ENCODE measurements around the gene AXL.

AXL gene

DNA sequence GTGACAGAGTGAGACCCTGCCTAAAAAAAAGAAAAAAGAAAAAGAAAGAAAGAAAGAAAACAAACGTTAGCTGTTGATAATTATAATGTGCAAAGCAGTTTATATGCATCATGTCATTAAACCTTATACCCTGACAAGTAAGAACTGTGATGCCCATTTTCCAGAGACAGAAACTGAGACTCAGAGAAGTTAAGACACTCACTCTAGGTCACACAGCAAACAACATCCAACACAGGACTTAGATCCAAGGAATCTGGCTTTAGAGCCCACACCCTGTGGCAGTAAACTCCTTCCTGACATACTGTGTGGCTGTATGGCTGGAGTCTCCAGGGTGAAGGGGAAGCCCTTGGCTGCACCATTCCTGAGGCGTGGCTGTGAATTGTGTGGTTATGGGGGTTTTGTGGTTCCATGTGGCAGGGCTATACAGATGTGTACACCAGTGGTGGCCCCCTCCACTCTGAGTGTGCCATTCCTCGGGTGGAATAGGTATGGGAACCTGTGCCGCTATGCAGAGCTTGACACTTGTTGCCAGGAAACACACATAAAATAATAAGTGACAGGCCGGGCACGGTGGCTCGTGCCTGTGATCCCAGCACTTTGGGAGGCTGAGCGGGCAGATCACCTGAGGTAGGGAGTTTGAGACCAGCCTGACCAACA lies 15.6 kb downstream of the AXL start:
- DNase-seq (ENCODE audit: low read depth in 2 of 2) = no peak

- no peak for DNase-seq (ENCODE audit: low read depth in 2 of 2)
Measured at GRCh38 chr19:41235480-41235879, 16.5 kb downstream of the AXL start.

- DNase-seq (ENCODE audit: low read depth in 2 of 2) = no peak
Measured at GRCh38 chr19:41238244-41238643, 19.2 kb downstream of the AXL start.

GRCh38 chr19:41239363-41239762 lies 20.3 kb downstream of the AXL start:
- no peak for DNase-seq (ENCODE audit: low read depth in 2 of 2)

GRCh38 chr19:41239961-41240574 lies 21.0 kb downstream of the AXL start:
- DNase-seq (ENCODE audit: low read depth in 2 of 2) = no peak

DNA sequence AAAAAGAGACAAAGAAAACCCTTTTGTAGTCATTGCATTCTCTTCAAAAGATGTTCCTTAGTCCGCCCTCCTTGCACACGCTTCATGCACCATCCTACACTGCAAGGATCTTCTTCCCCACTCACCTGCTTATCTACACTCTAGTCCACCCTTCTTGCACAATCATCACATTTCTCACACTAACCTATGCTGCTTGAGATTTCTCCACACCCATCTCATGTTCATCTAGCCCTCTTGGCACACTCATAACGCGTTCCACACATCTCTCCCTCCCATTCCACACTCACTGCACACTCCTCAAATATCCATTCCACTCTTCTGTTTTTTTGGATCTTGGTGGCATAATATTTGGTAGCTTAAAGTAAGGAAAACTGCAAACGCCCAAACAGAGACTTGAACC lies 22.8 kb downstream of the AXL start:
- no peak for DNase-seq (ENCODE audit: low read depth in 2 of 2)

DNA sequence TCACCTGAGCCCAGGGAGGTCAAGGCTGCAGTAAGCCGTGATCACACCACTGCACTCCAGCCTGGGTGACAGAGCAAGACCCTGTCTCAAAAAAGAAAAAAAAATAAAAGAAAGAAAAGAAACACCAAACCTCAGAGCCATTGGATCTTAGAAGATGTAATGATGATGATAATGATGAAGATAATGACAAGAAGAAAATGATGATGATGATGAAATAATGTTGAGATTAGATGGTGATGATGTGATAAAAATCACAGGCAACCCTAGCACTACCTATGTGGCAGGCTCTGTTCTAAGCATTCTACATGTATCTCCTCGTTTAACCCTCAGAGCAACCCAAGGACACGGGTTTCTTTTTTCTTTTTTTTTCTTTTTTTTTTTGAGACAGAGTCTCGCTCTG lies 25.1 kb downstream of the AXL start:
- no peak for DNase-seq (ENCODE audit: low read depth in 2 of 2)

GRCh38 chr19:41245843-41246242 lies 26.8 kb downstream of the AXL start:
- no peak for DNase-seq (ENCODE audit: low read depth in 2 of 2)

- DNase-seq (ENCODE audit: low read depth in 2 of 2) = no peak
Measured at GRCh38 chr19:41248895-41249294, 29.9 kb downstream of the AXL start.

DNA sequence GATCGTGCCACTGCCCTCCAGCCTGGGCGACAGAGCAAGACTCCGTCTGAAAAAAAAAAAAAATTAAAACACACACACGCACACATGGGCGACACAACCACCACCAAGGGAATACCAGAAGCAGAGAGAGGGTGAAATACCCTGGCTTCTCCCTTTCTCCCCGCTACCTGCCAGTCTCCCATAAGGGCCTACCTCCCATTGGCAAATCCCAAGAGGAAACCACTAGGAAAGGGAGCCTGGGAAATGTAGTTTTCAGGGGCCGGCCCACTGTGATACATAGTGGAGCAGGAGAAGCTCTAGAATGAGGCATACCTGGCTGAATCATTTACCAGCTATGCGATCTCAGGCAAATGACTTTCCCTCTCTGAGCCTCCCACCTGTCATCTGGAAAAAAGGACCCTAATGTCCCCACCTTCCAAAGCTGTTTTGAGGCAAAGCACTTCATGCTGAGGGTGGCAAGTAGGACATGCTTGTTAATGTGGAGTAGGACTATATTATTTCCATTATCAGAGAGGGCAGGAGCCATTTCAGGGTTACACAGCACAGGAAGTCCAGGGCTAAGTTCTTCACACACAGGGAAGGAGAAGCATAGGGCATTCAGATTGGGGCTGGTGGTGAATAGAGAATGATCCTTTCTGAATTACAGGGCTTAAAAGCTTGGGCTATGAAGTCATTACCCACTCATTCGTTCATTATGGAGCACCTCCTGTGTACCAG lies 30.8 kb downstream of the AXL start:
- no peak for DNase-seq (ENCODE audit: low read depth in 2 of 2)

DNA sequence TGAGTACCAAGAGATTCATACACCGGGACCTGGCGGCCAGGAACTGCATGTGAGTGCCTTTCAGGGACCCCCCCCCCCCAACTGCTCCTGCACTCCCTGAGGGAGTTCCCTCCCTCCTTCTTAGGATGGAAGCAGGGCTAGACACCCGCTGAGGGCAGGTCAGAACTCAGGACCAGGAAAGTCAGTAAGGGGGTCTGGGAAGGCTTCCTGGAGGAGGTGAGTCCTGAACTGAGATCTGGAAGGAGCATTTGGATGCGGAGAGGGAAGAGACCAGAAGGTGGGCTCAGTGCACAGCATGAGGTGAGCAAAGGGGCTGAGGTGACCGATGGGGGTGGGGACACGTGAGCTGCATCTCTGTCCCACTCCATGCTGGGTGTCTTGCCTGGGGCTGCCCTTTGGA lies 34.6 kb downstream of the AXL start:
- DNase-seq (ENCODE audit: low read depth in 2 of 2) = no peak

GRCh38 chr19:41255171-41255570 lies 36.1 kb downstream of the AXL start:
- no peak for DNase-seq (ENCODE audit: low read depth in 2 of 2)

GRCh38 chr19:41261474-41262190 lies 42.6 kb downstream of the AXL start:
- DNase-seq (ENCODE audit: low read depth in 2 of 2) = no peak

- peak; percentile 65 to 82 for DNase-seq (ENCODE audit: low read depth in 2 of 2)
Measured at GRCh38 chr19:41263042-41263849, 44.2 kb downstream of the AXL start.

GRCh38 chr19:41263850-41264580 lies 45.0 kb downstream of the AXL start, which contains the start of gene HNRNPUL1:
Gene HNRNPUL1, plus strand, starts transcription at chr19:41264372. Its CDS starts 132 bp downstream, at chr19:41264504.
- DNase-seq (ENCODE audit: low read depth in 2 of 2) = peak; percentile 98 to 99

DNA sequence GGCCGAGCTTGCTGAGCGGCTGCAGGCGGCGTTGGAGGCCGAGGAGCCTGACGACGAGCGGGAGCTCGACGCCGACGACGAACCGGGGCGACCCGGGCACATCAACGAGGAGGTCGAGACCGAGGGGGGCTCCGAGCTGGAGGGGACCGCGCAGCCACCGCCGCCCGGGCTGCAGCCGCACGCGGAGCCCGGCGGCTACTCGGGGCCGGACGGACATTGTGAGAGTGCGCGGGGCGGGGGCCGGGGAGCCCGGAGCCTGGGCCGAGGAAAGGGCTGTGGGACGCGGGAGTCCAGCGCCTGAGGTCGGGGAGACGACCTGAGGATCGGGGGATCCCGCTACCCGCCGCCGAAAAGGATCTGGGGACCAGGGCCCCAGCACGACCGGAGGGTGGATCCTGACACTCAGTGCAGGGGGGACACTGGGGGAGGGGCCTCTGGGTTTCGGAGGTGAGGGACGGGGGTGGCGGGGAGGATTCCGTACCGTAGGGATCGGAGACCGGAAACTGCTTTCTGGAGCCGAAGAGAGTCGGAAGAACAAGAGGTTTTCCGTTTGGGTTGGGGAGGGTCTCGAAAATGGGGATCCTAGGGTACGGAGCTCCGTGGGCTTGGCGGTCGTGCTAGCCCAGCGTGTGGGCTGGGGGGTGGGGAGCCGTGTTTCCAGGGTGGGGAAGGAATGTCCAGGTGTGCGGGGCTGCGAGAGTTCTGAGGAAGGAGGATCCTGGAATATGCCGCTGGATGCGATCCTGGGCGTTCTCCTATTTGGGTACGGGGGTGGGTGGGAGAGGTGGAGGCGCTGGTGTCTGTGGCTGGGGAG lies 45.8 kb downstream of the AXL start:
- DNase-seq (ENCODE audit: low read depth in 2 of 2) = peak; percentile 61 to 72

GRCh38 chr19:41265395-41266153 lies 46.6 kb downstream of the AXL start:
- DNase-seq (ENCODE audit: low read depth in 2 of 2) = no peak

DNA sequence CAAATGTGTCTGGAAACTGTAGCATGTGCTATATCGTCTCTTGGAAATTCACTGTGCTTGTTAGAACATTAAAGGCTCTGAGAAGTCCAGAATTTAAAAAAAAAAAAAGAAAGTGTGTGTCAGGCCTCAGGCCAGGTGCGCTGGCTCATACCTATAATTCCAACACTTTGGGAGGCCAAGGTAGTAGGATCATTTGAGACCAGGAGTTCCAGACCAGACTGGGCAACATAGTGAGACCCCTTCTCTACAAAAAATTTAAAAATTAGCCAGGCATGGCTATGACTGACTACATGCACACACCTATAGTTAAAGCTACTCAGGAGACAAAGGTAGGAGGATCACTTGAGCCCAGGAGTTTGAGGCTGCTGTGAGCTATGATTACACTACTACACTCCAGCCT lies 50.0 kb downstream of the AXL start:
- no peak for DNase-seq (ENCODE audit: low read depth in 2 of 2)

DNA sequence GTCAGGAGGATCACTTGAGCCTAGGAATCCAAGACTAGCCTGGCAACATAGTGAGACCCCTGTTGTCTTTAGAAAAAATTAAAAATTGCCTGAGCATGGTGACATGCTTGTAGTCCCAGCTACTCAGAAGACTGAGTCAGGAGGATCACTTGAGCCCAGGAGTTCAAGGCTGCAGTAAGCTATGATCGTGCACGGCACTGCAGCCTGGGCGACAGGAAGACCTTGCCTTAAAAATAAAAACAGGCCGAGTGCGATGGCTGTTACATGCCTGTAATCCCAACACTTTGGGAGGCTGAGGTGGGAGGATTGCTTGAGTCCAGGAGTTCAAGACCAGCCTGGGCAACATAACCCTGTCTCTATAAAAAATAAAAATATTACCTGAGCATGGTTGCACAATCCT lies 50.5 kb downstream of the AXL start:
- no peak for DNase-seq (ENCODE audit: low read depth in 2 of 2)

All from stimulated activated CD4-positive, alpha-beta T cell treated with anti-CD3 and anti-CD28 coated beads, Interleukin-4, amount 100 ng/mL, for 48 hours (primary cell).